Endothelial cell of umbilical vein (primary cell): Measurements from ENCODE around the gene PDSS2. TPM values are rescaled to one million over a fixed set of nuclear protein-coding genes. Genes with fewer than 3 reads are reported as not detected.

ENCODE experiments used
- BruUV-seq: library from RNA; stranded (reverse); fragments of 400-500 nt; replicated peaks from 2 replicates; lab custom pipeline; 2021; lab: Mats Ljungman, UMichigan
- CTCF ChIA-PET: fragments of 300-600, 350-600 bp; sonication (Branson Sonifier 250); formaldehyde crosslinking; loops from one replicate; lab custom pipeline; 2021; ENCODE audit warnings: antibody characterized with exemption, inconsistent platforms; lab: Charles Lee
- POLR2A ChIA-PET: fragments of 300-600, 350-600 bp; sonication (Branson Sonifier 250); formaldehyde crosslinking; loops from one replicate; lab custom pipeline; 2021; ENCODE audit warnings: antibody characterized with exemption, inconsistent platforms; lab: Charles Lee
- DNase-seq: peaks from one replicate; pipeline ENCODE4 v3.0.0-alpha.2; 2011; ENCODE audit warnings: low read depth, low spot score
- FAIRE-seq: peaks from 2 replicates; lab custom pipeline; 2011; peaks lifted over from hg19 to GRCh38; lab: Jason Lieb, UNC
- H2AFZ ChIP-seq: 2 replicates; pipeline ENCODE4 v1.6.0; 2012; ENCODE audit warnings: low read depth, low read length, control low read depth, inconsistent platforms
- H3K27ac ChIP-seq: 2 replicates; pipeline ENCODE4 v1.5.1; 2011; ENCODE audit warnings: low read depth, mild to moderate bottlenecking, control low read depth, low read length, moderate library complexity; ENCODE audit not compliant: insufficient read depth
- H3K27me3 ChIP-seq, 2 experiments: 2 replicates each; pipeline versions ENCODE4 v1.6.0 to v1.6.1; 2011; ENCODE audit warnings: low read length in 2 of 2, mixed read lengths in 1 of 2; ENCODE audit not compliant: control insufficient read depth in 2 of 2, insufficient read depth in 2 of 2
- H3K36me3 ChIP-seq, 2 experiments: 2 replicates in 1 of 2; 3 replicates in 1 of 2; pipeline ENCODE4 v1.5.1; 2011; ENCODE audit warnings: low read length in 2 of 2, mild to moderate bottlenecking in 1 of 2, moderate library complexity in 1 of 2; ENCODE audit not compliant: control insufficient read depth in 2 of 2, insufficient read depth in 2 of 2; ENCODE audit errors: extremely low read depth in 1 of 2
- H3K4me1 ChIP-seq: 3 replicates; pipeline ENCODE4 v1.5.1; 2011; ENCODE audit warnings: mild to moderate bottlenecking, low read length; ENCODE audit not compliant: control insufficient read depth, insufficient read depth; ENCODE audit errors: extremely low read depth
- H3K4me2 ChIP-seq: 2 replicates; pipeline ENCODE4 v1.6.1; 2011; ENCODE audit warnings: low read length, control low read depth, mixed read lengths; ENCODE audit not compliant: insufficient read depth
- H3K4me3 ChIP-seq, 3 experiments: fragments of 200-600 bp in 1 of 3; sonication (generic), shearing (Covaris generic) in 1 of 3; replicated peaks in 1 of 3; 2 replicates each; pipeline ENCODE4 v1.5.1; 2011 to 2016; ENCODE audit warnings: control low read depth in 3 of 3, low read length in 3 of 3, mild to moderate bottlenecking in 2 of 3, inconsistent platforms in 1 of 3, low read depth in 1 of 3, moderate library complexity in 1 of 3; ENCODE audit not compliant: insufficient read depth in 1 of 3
- H3K79me2 ChIP-seq: 2 replicates; pipeline ENCODE4 v1.6.0; 2012; ENCODE audit warnings: low read length, inconsistent platforms; ENCODE audit not compliant: control insufficient read depth, insufficient read depth
- H3K9ac ChIP-seq: replicated peaks from 2 replicates; pipeline ENCODE3; 2011; ENCODE audit warnings: low read length, control low read depth; ENCODE audit not compliant: insufficient read depth; ENCODE audit errors: extremely low read depth
- H3K9me1 ChIP-seq: replicated peaks from 3 replicates; pipeline ENCODE4 v1.6.0; 2011; ENCODE audit warnings: mild to moderate bottlenecking, low read length; ENCODE audit not compliant: control insufficient read depth, insufficient read depth; ENCODE audit errors: extremely low read depth
- H3K9me3 ChIP-seq: replicated peaks from 2 replicates; pipeline ENCODE4 v1.5.1; 2012; ENCODE audit warnings: low read length, inconsistent platforms; ENCODE audit not compliant: control insufficient read depth, insufficient read depth
- H4K20me1 ChIP-seq: replicated peaks from 2 replicates; pipeline ENCODE3; 2011; ENCODE audit warnings: mild to moderate bottlenecking, low read length; ENCODE audit not compliant: control insufficient read depth, insufficient read depth; ENCODE audit errors: extremely low read depth
- EZH2 ChIP-seq: IDR thresholded peaks from 2 replicates; pipeline ENCODE4 v1.6.1; 2012; ENCODE audit warnings: borderline replicate concordance, low read depth, mild to moderate bottlenecking, moderate library complexity, low read length, inconsistent platforms; ENCODE audit not compliant: severe bottlenecking
- FOS ChIP-seq: IDR thresholded peaks from 2 replicates; pipeline ENCODE4 v1.6.1; 2011; ENCODE audit warnings: mild to moderate bottlenecking, low read length, moderate library complexity, borderline replicate concordance; ENCODE audit not compliant: insufficient read depth
- GATA2 ChIP-seq: IDR thresholded peaks from 2 replicates; pipeline ENCODE4 v1.7.0; 2011; ENCODE audit warnings: low read depth, mild to moderate bottlenecking, moderate library complexity, mixed read lengths, low read length; ENCODE audit not compliant: insufficient read length, insufficient read depth
- JUN ChIP-seq: IDR thresholded peaks from 2 replicates; pipeline ENCODE4 v1.6.1; 2011; ENCODE audit warnings: borderline replicate concordance, low read depth; ENCODE audit not compliant: insufficient read length, insufficient read depth
- MYC ChIP-seq: IDR thresholded peaks from one replicate; pipeline ENCODE4 v1.6.1; 2011; ENCODE audit warnings: mild to moderate bottlenecking, low read depth, low read length
- POLR2A ChIP-seq: IDR thresholded peaks from 2 replicates; pipeline ENCODE4 v1.6.1; 2012; ENCODE audit warnings: low read depth, mild to moderate bottlenecking, control low read depth, low read length
- POLR2AphosphoS5 ChIP-seq: IDR thresholded peaks from 2 replicates; pipeline ENCODE4 v1.6.1; 2012; ENCODE audit warnings: low read depth, mild to moderate bottlenecking, control low read depth, low read length, moderate library complexity; ENCODE audit not compliant: insufficient read depth
- dilution Hi-C: fragments of 300-500 bp; cut with MboI; formaldehyde crosslinking; loops from one replicate; pipeline ENCODE4 v1.15.0; 2019; ENCODE audit warnings: low sequenced_read_pairs; ENCODE audit not compliant: extremely low pct_ligation_motif_present
- intact Hi-C: fragments of 100-400 bp; cut with micrococcal nuclease; formaldehyde crosslinking; loops from one replicate; pipeline ENCODE4 v1.10.0; 2022
- polyA plus RNA-seq, 4 experiments: library from polyadenylated mRNA; depleted of rRNA in 3 of 4; stranded (reverse) in 3 of 4; unstranded in 1 of 4; fragments of >200 nt; gene quantifications; 2 replicates each; pipeline versions ENCODE4 v1.2.1 to v1.2.3, GENCODE V29; 2011 to 2012; ENCODE audit warnings: missing spikeins in 1 of 4
- total RNA-seq: library from RNA; stranded (reverse); gene quantifications from 2 replicates; pipeline ENCODE4 v1.2.3, GENCODE V29; 2021
- TF ChIP-seq, protein P1 (sequence below), 2 donors: IDR thresholded peaks; 1 replicate in 1 of 2; 2 replicates in 1 of 2; pipeline ENCODE4 v1.5.1; 2011; ENCODE audit warnings: low read length in 2 of 2, mild to moderate bottlenecking in 2 of 2, moderate library complexity in 2 of 2, control low read depth in 1 of 2, inconsistent platforms in 1 of 2, low read depth in 1 of 2; ENCODE audit not compliant: insufficient read depth in 1 of 2; ENCODE audit errors: extremely low read depth in 1 of 2
- TF ChIP-seq, protein P2 (sequence below): IDR thresholded peaks from 2 replicates; pipeline ENCODE4 v1.6.1; 2011; ENCODE audit not compliant: insufficient read depth, insufficient read length

PDSS2 gene
- total and polyA plus RNA-seq, 2 donors (not counting 3 experiments of a cell fraction or from before 2014, with no cell fraction given), result 7.6 to 9.3 TPM

DNA sequence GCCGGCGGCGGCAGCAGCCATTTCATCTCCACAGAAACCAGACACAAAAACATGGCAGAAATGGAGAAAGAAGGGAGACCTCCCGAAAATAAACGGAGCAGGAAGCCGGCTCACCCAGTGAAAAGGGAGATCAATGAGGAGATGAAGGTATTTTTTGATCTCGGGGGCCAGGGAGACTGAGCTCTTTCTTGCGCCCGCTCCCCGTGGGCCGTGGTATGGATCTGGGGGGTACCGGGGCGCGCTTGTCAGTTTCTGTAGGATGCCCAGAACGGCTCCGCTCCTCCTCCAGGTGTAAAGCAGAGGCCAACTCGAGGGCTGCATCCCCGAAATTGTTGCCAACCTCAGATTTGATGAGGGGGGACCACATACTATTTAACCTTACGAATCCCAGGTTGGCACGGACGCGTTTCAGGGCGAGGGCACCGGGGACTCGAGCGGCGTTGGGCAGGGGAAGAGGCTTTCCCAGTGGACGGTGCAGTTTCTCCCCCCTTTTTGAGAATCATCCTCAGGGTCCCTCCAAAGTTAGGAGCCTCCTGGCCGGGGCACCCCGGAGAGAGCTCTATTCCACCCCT is 31.3 kb upstream of the PDSS2 start:
- Histone ChIP-seq H3K9me1 (no peaks in the 10 kb centered on the region), H2AFZ (peak overlapping the region; percentile 99), H3K27ac (peak overlapping the region; percentile 59), H4K20me1 (no peaks in the 10 kb centered on the region), H3K4me1 (peaks cover 57% of the 10 kb centered on the region), H3K4me3 (peak overlapping the region; percentile 61 to 99 (median 88)), H3K9ac (peak overlapping the region; percentile 71), H3K9me3 (no peaks in the 10 kb centered on the region), H3K36me3 (no peaks in the 10 kb centered on the region), H3K79me2 (peaks cover 1% of the 10 kb centered on the region), H3K4me2 (peak overlapping the region; percentile 91), H3K27me3 (peaks cover 13 to 22% of the 10 kb centered on the region in 2 experiments)
- DNase-seq (no peak), FAIRE-seq (no peak)
- no TSS peak for BruUV-seq
- dilution Hi-C loops (no loop called here), intact Hi-C loops (loop anchor here (1.0 to 10.0 kb wide), 5 partner anchors 112 to 466 kb away; partner anchors contain the start of genes BEND3, MTRES1 and SEC63)
- CTCF ChIA-PET, result interaction anchor here (1.1 to 4.0 kb wide), 4 partner anchors 19 to 357 kb away, joined by 4 to 17 read pairs (median 8); no protein-coding TSS in a partner anchor
- no peak for TF ChIP-seq POLR2AphosphoS5
- TF ChIP-seq GATA2, result no peak
- no peak for TF ChIP-seq EZH2
- TF ChIP-seq POLR2A, result no peak
- TF ChIP-seq, protein P1, sequence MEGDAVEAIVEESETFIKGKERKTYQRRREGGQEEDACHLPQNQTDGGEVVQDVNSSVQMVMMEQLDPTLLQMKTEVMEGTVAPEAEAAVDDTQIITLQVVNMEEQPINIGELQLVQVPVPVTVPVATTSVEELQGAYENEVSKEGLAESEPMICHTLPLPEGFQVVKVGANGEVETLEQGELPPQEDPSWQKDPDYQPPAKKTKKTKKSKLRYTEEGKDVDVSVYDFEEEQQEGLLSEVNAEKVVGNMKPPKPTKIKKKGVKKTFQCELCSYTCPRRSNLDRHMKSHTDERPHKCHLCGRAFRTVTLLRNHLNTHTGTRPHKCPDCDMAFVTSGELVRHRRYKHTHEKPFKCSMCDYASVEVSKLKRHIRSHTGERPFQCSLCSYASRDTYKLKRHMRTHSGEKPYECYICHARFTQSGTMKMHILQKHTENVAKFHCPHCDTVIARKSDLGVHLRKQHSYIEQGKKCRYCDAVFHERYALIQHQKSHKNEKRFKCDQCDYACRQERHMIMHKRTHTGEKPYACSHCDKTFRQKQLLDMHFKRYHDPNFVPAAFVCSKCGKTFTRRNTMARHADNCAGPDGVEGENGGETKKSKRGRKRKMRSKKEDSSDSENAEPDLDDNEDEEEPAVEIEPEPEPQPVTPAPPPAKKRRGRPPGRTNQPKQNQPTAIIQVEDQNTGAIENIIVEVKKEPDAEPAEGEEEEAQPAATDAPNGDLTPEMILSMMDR (IDR thresholded peaks at IDR 0.05; ENCODE audit: extremely low read depth in 1 of 2, insufficient read depth in 1 of 2, low read depth in 1 of 2, low read length in 2 of 2), result no peak
- no peak for TF ChIP-seq FOS
- no peak for TF ChIP-seq JUN
- TF ChIP-seq MYC, result no peak
- TF ChIP-seq, protein P2, sequence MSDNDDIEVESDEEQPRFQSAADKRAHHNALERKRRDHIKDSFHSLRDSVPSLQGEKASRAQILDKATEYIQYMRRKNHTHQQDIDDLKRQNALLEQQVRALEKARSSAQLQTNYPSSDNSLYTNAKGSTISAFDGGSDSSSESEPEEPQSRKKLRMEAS, result no peak
- POLR2A ChIA-PET, result interaction anchor here (1.2 kb wide), 1 partner anchor 31 kb away, joined by 3 read pairs; the partner anchor contains the start of gene PDSS2
